Ishikawa (cell line): ENCODE data around the gene ARID1B.

Experiments
- CEBPB ChIP-seq: IDR thresholded peaks from 2 replicates; pipeline ENCODE4 v1.6.1; 2012
- CREB1 ChIP-seq: IDR thresholded peaks from 2 replicates; pipeline ENCODE4 v1.6.1; 2012; ENCODE audit warnings: low read depth
- EGR1 ChIP-seq: IDR thresholded peaks from 2 replicates; pipeline ENCODE4 v1.6.1; 2012
- EP300 ChIP-seq: IDR thresholded peaks from 2 replicates; pipeline ENCODE4 v1.6.1; 2012; ENCODE audit warnings: borderline replicate concordance
- FOXM1 ChIP-seq: IDR thresholded peaks from 2 replicates; pipeline ENCODE4 v1.6.1; 2012; ENCODE audit warnings: low read depth, borderline replicate concordance
- NFIC ChIP-seq: IDR thresholded peaks from 2 replicates; pipeline ENCODE4 v1.6.1; 2012
- RAD21 ChIP-seq: IDR thresholded peaks from 2 replicates; pipeline ENCODE4 v1.6.1; 2012; ENCODE audit warnings: low read depth
- TAF1 ChIP-seq: IDR thresholded peaks from 2 replicates; pipeline ENCODE4 v1.6.1; 2012; ENCODE audit warnings: low read depth, mild to moderate bottlenecking
- TCF12 ChIP-seq: IDR thresholded peaks from 2 replicates; pipeline ENCODE4 v1.6.1; 2012; ENCODE audit warnings: low read depth
- TEAD4 ChIP-seq: IDR thresholded peaks from 2 replicates; pipeline ENCODE4 v1.6.1; 2012
- YY1 ChIP-seq: IDR thresholded peaks from 2 replicates; pipeline ENCODE4 v1.6.1; 2012; ENCODE audit warnings: low read depth
- ZBTB7A ChIP-seq: IDR thresholded peaks from 2 replicates; pipeline ENCODE4 v1.6.1; 2012; ENCODE audit warnings: low read depth
- TF ChIP-seq, protein P1 (sequence below): IDR thresholded peaks from 2 replicates; pipeline ENCODE4 v1.6.1; 2012; ENCODE audit warnings: low read depth, mild to moderate bottlenecking
- TF ChIP-seq, protein P2 (sequence below): IDR thresholded peaks from 2 replicates; pipeline ENCODE4 v1.6.1; 2012
- TF ChIP-seq, protein P3 (sequence below): IDR thresholded peaks from 2 replicates; pipeline ENCODE4 v1.6.1; 2012

The ARID1B gene

DNA sequence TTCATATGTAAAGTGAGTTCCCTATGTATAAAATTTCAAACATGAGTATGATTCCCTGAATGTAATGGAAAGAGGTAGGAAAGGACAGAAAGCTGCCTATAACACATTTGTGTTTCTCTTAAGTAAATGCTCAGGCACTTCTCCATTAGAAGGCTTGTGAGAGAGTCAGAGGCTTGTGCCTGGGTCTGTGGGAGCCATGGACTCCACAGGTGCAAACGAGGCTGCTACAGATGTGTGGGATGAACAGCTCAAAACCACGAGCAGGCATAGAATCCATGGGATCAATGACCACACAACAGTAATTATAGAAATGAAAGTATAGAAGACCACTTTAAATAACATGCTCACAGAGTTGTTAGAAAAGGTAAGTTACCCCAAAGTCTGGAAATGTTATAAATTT is 134.4 kb downstream of the ARID1B start:
- no peak for TF ChIP-seq CEBPB
- TF ChIP-seq TAF1: no peak
- no peak for TF ChIP-seq EP300
- TF ChIP-seq, protein P1, sequence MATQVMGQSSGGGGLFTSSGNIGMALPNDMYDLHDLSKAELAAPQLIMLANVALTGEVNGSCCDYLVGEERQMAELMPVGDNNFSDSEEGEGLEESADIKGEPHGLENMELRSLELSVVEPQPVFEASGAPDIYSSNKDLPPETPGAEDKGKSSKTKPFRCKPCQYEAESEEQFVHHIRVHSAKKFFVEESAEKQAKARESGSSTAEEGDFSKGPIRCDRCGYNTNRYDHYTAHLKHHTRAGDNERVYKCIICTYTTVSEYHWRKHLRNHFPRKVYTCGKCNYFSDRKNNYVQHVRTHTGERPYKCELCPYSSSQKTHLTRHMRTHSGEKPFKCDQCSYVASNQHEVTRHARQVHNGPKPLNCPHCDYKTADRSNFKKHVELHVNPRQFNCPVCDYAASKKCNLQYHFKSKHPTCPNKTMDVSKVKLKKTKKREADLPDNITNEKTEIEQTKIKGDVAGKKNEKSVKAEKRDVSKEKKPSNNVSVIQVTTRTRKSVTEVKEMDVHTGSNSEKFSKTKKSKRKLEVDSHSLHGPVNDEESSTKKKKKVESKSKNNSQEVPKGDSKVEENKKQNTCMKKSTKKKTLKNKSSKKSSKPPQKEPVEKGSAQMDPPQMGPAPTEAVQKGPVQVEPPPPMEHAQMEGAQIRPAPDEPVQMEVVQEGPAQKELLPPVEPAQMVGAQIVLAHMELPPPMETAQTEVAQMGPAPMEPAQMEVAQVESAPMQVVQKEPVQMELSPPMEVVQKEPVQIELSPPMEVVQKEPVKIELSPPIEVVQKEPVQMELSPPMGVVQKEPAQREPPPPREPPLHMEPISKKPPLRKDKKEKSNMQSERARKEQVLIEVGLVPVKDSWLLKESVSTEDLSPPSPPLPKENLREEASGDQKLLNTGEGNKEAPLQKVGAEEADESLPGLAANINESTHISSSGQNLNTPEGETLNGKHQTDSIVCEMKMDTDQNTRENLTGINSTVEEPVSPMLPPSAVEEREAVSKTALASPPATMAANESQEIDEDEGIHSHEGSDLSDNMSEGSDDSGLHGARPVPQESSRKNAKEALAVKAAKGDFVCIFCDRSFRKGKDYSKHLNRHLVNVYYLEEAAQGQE: no peak
- TF ChIP-seq TEAD4: no peak
- no peak for TF ChIP-seq RAD21
- TF ChIP-seq FOXM1: no peak
- no peak for TF ChIP-seq TCF12
- TF ChIP-seq, protein P2, sequence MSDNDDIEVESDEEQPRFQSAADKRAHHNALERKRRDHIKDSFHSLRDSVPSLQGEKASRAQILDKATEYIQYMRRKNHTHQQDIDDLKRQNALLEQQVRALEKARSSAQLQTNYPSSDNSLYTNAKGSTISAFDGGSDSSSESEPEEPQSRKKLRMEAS: no peak
- TF ChIP-seq, protein P3, sequence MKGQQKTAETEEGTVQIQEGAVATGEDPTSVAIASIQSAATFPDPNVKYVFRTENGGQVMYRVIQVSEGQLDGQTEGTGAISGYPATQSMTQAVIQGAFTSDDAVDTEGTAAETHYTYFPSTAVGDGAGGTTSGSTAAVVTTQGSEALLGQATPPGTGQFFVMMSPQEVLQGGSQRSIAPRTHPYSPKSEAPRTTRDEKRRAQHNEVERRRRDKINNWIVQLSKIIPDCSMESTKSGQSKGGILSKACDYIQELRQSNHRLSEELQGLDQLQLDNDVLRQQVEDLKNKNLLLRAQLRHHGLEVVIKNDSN: no peak
- no peak for TF ChIP-seq EGR1
- TF ChIP-seq CREB1: no peak
- no peak for TF ChIP-seq NFIC
- no peak for TF ChIP-seq ZBTB7A
- no peak for TF ChIP-seq YY1

DNA sequence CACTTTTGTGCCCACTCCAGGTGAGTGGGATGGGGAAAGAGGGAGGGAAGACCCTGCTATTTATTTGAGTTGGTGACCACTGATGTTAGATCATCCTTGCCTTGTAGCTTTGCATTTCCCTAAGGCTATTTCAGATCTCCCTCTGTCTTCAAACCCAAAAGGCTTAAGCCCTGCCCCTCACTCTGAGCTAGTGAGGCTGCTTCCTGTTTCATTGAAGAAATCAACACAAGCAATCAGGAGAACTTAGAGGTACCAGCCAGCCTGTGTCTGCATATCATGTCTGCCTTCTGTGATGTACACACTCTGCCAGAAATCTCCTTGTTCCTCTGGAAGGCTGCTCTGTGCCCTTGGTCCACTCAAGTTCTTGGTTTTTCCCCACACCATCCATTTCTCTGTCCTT is 135.3 kb downstream of the ARID1B start:
- no peak for TF ChIP-seq FOXM1
- no peak for TF ChIP-seq TEAD4
- TF ChIP-seq TAF1: no peak
- TF ChIP-seq, protein P2: no peak
- TF ChIP-seq, protein P3: no peak
- TF ChIP-seq, protein P1: no peak
- TF ChIP-seq YY1: no peak
- no peak for TF ChIP-seq CREB1
- no peak for TF ChIP-seq EGR1
- TF ChIP-seq NFIC: no peak
- TF ChIP-seq CEBPB: no peak
- no peak for TF ChIP-seq EP300
- TF ChIP-seq TCF12: no peak
- no peak for TF ChIP-seq ZBTB7A
- no peak for TF ChIP-seq RAD21

DNA sequence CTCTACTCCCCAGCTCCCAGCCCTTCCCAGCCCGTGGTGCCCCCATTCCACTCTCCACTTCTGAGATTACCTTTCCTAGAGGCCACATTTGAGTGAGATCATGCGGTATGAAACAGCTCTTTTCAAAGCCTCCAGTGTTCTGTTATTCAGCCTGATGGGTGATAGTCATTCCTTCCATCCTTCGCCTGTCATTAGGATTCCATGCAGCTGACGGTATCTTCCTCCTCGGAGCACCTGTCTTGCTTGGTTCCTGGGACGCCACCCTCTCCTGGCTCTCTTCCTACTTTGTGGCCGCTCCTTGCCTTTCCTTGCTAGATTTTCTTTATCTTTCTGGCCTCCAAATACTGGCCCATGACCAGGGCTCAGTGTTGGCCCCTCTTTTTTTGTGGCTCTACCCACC is 137.0 kb downstream of the ARID1B start:
- TF ChIP-seq EGR1 (no peak), NFIC (no peak), FOXM1 (no peak), TCF12 (no peak), CREB1 (no peak), YY1 (no peak), EP300 (no peak), RAD21 (no peak), TEAD4 (no peak), ZBTB7A (no peak), TAF1 (no peak), CEBPB (no peak)
- TF ChIP-seq, protein P3: no peak
- TF ChIP-seq, protein P1: no peak
- TF ChIP-seq, protein P2: no peak

DNA sequence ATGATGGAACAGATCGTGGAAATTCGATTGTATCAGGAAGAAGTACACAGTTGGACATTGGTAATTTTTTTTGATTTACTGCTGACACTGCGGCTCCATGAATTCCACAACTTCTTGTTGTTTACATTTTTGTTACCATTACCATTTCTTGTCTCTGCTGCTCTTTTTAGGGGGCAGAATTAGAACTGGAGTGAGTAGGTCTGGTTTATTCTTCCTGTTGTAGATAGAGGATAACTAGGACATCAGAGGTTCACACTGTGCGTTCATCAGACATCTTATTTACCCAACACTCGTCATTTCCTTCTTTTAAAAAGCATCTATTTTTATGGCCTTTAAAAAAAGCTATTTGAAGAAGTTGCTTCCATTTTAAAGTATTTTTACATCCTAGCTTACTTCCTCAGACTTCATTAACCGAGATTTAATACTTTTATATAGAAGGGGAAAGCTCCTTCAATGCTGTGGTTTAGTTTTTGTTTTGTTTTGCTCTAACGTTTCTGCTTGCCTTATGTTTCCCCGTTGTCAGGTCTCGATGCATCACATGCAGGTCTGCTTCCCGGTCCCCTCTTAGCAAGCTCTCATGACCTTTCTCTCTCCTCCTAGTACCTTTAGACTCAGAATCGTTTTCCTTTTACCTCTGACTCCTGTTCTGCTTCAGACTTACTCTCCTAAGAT is 139.1 kb downstream of the ARID1B start:
- TF ChIP-seq NFIC: no peak
